Nephron (organoid): Measurements from ENCODE around the gene ZNF587B.
A peak's percentile ranks its signal among the peaks of the same experiment; 100 is the strongest.
"Not testable (repeated sequence)": the region's sequence is repeated elsewhere in the genome, so short reads cannot be mapped to it uniquely, and the experiment has no call there.

ENCODE experiments used
- H3K27ac Mint-ChIP-seq, 3 experiments: 2 replicates each; pipeline ENCODE4 v1.8.0; 2020; ENCODE audit warnings: mixed read lengths in 3 of 3, mild to moderate bottlenecking in 2 of 3, moderate library complexity in 1 of 3
- H3K27me3 Mint-ChIP-seq: 2 replicates; pipeline ENCODE4 v1.8.0; 2021; ENCODE audit warnings: low read depth, mild to moderate bottlenecking, moderate library complexity, mixed read lengths
- H3K36me3 Mint-ChIP-seq: 2 replicates; pipeline ENCODE4 v1.8.0; 2020; ENCODE audit warnings: low read depth, mixed read lengths
- H3K4me1 Mint-ChIP-seq: 2 replicates; pipeline ENCODE4 v1.8.0; 2020; ENCODE audit warnings: mixed read lengths
- H3K4me3 Mint-ChIP-seq, 3 experiments: 2 replicates each; pipeline ENCODE4 v1.8.0; 2020; ENCODE audit warnings: mild to moderate bottlenecking in 3 of 3, mixed read lengths in 3 of 3, moderate library complexity in 2 of 3
- H3K9me3 Mint-ChIP-seq: 2 replicates; pipeline ENCODE4 v1.8.0; 2020; ENCODE audit warnings: mixed read lengths
- TF ChIP-seq, protein P1 (sequence below), 3 experiments: fragments of 200-600 bp; sonication (generic); IDR thresholded peaks; one replicate each; pipeline ENCODE4 v1.5.0; 2021; ENCODE audit warnings: antibody characterized with exemption in 3 of 3; ENCODE audit not compliant: unreplicated experiment in 3 of 3

The ZNF587B gene

DNA sequence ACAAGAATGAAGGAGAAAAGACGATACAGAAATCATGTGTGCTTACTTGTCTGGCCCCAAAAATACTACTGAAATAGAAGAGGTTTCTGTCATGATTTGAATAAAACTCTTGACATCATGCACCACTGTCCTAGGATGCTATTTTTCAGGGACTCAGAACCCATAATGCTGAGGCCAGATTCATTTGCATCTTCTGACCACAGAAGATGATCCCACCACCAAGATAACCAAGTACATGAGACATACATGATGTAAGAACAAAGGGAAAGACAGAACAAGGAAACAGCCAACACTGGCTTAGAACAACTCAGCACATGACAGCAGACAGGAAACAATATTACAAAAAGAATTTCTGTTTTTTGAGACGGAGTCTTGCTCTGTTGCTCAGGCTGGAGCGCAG, 17.9 kb upstream of the ZNF587B start:
- TF ChIP-seq, protein P1, sequence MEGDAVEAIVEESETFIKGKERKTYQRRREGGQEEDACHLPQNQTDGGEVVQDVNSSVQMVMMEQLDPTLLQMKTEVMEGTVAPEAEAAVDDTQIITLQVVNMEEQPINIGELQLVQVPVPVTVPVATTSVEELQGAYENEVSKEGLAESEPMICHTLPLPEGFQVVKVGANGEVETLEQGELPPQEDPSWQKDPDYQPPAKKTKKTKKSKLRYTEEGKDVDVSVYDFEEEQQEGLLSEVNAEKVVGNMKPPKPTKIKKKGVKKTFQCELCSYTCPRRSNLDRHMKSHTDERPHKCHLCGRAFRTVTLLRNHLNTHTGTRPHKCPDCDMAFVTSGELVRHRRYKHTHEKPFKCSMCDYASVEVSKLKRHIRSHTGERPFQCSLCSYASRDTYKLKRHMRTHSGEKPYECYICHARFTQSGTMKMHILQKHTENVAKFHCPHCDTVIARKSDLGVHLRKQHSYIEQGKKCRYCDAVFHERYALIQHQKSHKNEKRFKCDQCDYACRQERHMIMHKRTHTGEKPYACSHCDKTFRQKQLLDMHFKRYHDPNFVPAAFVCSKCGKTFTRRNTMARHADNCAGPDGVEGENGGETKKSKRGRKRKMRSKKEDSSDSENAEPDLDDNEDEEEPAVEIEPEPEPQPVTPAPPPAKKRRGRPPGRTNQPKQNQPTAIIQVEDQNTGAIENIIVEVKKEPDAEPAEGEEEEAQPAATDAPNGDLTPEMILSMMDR (IDR thresholded peaks at IDR 0.05; ENCODE audit: unreplicated experiment in 3 of 3), result no peak
- peak overlapping the region in 1 of 3 experiments; percentile 50 for H3K27ac Mint-ChIP-seq
- peaks cover 50% of the 10 kb centered on the region for H3K36me3 Mint-ChIP-seq
- H3K4me1 Mint-ChIP-seq, result peaks cover 37% of the 10 kb centered on the region
- H3K4me3 Mint-ChIP-seq, result peak overlapping the region; percentile 62 to 85 (median 73)
- H3K27me3 Mint-ChIP-seq, result no peaks in the 10 kb centered on the region
- H3K9me3 Mint-ChIP-seq, result no peaks in the 10 kb centered on the region

DNA sequence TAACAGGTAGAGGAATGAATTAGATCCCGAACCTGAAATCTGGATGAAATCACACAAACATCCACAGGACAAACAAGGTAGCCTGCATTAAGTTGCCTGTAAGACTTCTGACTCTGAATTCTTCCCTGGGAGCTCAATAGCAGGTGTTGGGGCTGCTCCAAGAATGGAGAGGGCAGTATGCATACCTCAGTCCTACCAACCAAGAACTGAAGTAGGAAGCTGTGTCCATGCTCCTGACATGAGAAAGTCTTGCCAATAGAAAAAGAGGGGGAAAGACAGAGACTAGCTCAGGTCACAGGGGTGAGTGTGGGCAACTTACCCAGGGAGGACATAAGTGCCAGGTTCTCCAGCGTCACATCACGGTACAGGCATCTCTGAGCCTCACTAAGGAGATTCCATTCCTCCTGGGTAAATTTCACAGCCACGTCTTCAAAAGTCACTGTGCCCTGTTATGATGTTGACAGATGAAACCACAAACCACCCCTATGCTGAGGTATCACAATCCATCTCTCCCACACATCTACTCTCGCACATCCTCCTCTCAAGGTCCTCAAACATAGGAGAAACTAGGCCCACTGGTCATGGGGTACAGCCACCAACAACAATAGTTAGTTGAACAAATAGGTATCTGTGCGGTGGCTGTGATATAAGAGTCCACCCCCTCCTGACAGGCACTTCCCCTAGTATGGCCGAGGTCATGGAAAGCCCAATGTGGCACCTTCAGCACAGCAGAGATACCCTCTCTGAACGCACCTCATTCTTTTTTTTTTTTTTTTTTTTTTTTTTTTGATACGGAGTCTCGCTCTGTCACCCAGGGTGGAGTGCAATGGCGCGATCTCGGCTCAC, 16.9 kb upstream of the ZNF587B start:
- peak overlapping the region; percentile 73 to 100 (median 81) for H3K4me3 Mint-ChIP-seq
- peaks cover 42% of the 10 kb centered on the region for H3K36me3 Mint-ChIP-seq
- H3K9me3 Mint-ChIP-seq, H3K27me3 Mint-ChIP-seq: not testable (repeated sequence)
- peaks cover 37% of the 10 kb centered on the region for H3K4me1 Mint-ChIP-seq
- H3K27ac Mint-ChIP-seq, result peak overlapping the region in 1 of 3 experiments; percentile 50

DNA sequence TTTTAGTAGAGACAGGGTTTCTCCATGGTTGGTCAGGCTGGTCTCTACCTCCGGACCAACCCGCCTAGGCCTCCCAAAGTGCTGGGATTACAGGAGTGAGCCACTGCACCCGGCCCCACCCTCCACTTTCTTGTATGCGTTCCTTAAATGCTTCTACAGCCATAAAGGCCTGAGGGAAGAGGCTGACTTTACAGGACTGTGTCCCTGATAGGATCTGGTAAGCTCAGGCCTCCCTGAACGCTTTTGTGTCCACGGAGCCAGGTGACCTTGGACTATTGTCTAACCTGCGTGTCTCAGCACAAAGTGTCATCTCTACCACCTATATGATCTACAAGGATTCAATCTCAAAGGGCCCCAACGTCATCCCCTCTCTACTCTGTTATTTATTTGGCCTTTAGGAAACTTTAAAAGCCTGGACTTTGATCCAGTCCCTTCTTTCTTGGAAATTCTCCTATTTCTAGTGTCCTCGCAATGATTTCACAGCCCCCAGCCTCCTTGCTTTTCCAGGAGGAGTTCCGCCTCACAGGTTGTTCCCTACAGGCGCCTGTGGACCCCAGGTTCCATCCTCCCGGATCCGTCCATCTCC, 16.1 kb upstream of the ZNF587B start:
- H3K4me3 Mint-ChIP-seq, result peak overlapping the region; percentile 95 to 100 (median 99)
- no peaks in the 10 kb centered on the region for H3K9me3 Mint-ChIP-seq
- peak overlapping the region; percentile 92 to 98 (median 97) for H3K27ac Mint-ChIP-seq
- TF ChIP-seq, protein P1 (IDR thresholded peaks at IDR 0.05; ENCODE audit: unreplicated experiment in 3 of 3), result no peak
- no peaks in the 10 kb centered on the region for H3K27me3 Mint-ChIP-seq
- H3K4me1 Mint-ChIP-seq, result peaks cover 42% of the 10 kb centered on the region
- peaks cover 38% of the 10 kb centered on the region for H3K36me3 Mint-ChIP-seq

DNA sequence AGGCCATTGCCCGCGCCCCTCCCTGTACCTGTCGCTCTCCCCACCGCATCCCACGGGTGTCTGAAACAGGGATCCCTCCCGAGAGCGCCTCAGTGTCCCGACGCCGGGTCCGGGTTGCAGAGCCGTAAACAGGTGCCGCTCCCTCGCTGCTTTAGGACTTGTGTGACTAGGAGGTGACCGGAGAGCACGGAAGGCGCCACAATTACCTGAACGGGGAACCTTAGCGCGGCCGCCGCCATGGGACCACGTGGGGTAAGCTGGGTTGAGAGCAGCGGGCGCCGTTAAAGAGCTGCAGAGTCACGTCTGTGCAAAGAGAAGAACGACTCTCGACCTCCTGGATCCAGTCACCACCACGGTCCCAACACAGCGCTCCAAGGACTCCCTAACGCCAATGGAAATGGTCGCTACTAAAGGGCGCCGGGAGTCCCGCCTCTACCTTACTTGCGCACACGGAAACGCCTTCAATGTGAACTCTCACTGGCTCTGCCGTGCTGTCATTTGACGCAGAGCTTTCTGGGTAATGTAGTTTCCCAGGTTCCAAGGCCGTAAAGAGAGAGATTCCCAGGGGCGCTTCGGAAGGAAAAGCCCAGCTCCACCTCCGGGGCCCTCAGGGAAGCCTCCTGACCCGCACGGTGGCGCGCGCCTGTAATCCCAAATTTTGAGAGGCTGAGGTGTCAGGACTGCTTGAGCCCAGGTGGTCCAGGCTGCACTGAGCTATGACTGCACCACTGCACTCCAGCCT, 15.4 kb upstream of the ZNF587B start, which contains the start of gene ZNF552:
Gene ZNF552, minus strand, starts transcription at position 409 of the 742 bp plus-strand sequence. Its CDS starts 170 bp downstream, at position 239.
- H3K27me3 Mint-ChIP-seq, result no peaks in the 10 kb centered on the region
- no peaks in the 10 kb centered on the region for H3K9me3 Mint-ChIP-seq
- TF ChIP-seq, protein P1 (IDR thresholded peaks at IDR 0.05; ENCODE audit: unreplicated experiment in 3 of 3), result no peak
- H3K4me3 Mint-ChIP-seq, result peak within 1 kb of the TSS; percentile 95 to 100 (median 99)
- peaks cover 47% of the 10 kb centered on the region for H3K4me1 Mint-ChIP-seq
- H3K27ac Mint-ChIP-seq, result peak within 1 kb of the TSS; percentile 92 to 98 (median 97)
- H3K36me3 Mint-ChIP-seq, result peaks cover 33% of the 10 kb centered on the region

DNA sequence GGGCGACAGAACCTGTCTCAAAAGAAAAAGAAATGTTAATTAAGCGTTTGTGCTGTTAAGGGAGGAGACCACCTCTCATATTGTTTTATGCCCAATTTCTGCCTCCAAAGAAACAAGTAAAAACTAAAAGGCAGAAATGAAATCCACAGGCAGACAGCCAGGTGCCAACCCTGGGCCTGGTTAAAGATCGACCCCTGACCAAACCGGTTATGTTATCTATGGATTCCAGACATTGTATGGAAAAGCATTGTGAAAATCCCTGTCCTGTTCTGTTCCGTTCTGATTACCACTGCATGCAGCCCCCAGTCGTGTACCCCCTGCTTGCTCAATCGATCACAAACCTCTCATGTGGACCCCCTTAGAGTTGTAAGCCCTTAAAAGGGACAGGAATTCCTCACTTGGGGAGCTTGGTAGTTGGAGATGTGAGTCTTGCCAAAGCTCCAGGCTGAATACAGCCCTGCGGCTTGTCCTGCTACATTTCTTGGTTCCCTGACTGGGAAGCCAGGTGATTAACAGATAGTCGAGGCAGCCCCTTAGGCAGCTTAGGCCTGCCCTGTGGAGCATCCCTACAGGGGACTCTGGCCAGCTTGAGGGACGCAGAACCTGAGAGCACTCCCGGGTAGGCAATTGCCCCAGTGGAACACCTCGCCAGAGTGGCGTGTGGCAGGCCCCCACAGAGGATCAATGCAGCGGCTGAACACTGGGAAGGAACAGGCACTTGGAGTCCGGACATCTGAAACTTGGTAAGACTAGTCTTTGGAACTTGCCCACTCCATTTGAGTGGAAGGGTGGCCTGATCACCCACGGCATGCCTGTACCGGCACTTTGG, 14.6 kb upstream of the ZNF587B start:
- Mint-ChIP-seq H3K27me3 (no peaks in the 10 kb centered on the region), H3K27ac (peak overlapping the region; percentile 92 to 98 (median 97)), H3K9me3 (no peaks in the 10 kb centered on the region), H3K4me1 (peaks cover 55% of the 10 kb centered on the region), H3K4me3 (peak overlapping the region; percentile 95 to 100 (median 99)), H3K36me3 (peaks cover 26% of the 10 kb centered on the region)
- TF ChIP-seq, protein P1 (IDR thresholded peaks at IDR 0.05; ENCODE audit: unreplicated experiment in 3 of 3), result no peak
